SJCRH30 (cell line): ENCODE measurements around the gene TPP1. TPM values are rescaled to one million over a fixed set of nuclear protein-coding genes. Genes with fewer than 3 reads are reported as not detected.

ENCODE experiments used
- DNase-seq, 2 experiments: peaks; one replicate each; pipeline ENCODE4 v3.0.0-alpha.2; 2015 to 2020
- H3K27ac ChIP-seq: fragments of 250-450 bp; sonication (Bioruptor Pico); 2 replicates; pipeline ENCODE4 v1.5.1; 2020; ENCODE audit warnings: mild to moderate bottlenecking, moderate library complexity
- H3K27me3 ChIP-seq: fragments of 250-450 bp; sonication (Bioruptor Pico); 2 replicates; pipeline ENCODE4 v1.5.1; 2020; ENCODE audit warnings: mild to moderate bottlenecking, moderate library complexity
- H3K36me3 ChIP-seq: fragments of 250-450 bp; sonication (Bioruptor Pico); 2 replicates; pipeline ENCODE4 v1.5.1; 2020; ENCODE audit warnings: mild to moderate bottlenecking, moderate library complexity
- H3K4me1 ChIP-seq: fragments of 250-450 bp; sonication (Bioruptor Pico); 2 replicates; pipeline ENCODE4 v1.5.1; 2020; ENCODE audit warnings: mild to moderate bottlenecking, moderate library complexity
- H3K4me3 ChIP-seq: fragments of 250-450 bp; sonication (Bioruptor Pico); 2 replicates; pipeline ENCODE4 v1.5.1; 2020; ENCODE audit warnings: mild to moderate bottlenecking, moderate library complexity
- H3K9me3 ChIP-seq: fragments of 250-450 bp; sonication (Bioruptor Pico); replicated peaks from 2 replicates; pipeline ENCODE4 v1.5.1; 2020; ENCODE audit warnings: mild to moderate bottlenecking, moderate library complexity
- total RNA-seq: library from RNA; depleted of rRNA; stranded (reverse); fragments of >200 nt; shearing (Covaris generic); gene quantifications from 2 replicates; pipeline ENCODE4 v1.2.3, GENCODE V29; 2014

TPP1 gene
- total RNA-seq, 1 experiment from 2014 or later: 8.7 TPM

GRCh38 chr11:6586434-6587359, 32.5 kb downstream of the TPP1 start:
- no peak for DNase-seq
- Histone ChIP-seq H3K9me3 (peaks cover 6% of the 10 kb centered on the region; the same call in 1 of the 2 replicates), H3K4me1 (no peaks in the 10 kb centered on the region), H3K4me3 (no peak overlapping the region), H3K27me3 (no peaks in the 10 kb centered on the region), H3K36me3 (peaks cover 18% of the 10 kb centered on the region), H3K27ac (no peak overlapping the region)

GRCh38 chr11:6584528-6584927, 34.7 kb downstream of the TPP1 start:
- Histone ChIP-seq H3K27ac (no peak overlapping the region), H3K27me3 (no peaks in the 10 kb centered on the region), H3K4me3 (no peak overlapping the region), H3K4me1 (no peaks in the 10 kb centered on the region), H3K36me3 (peaks cover 9% of the 10 kb centered on the region), H3K9me3 (peaks cover 6% of the 10 kb centered on the region; the same call in 1 of the 2 replicates)
- no peak for DNase-seq

- peaks cover 9% of the 10 kb centered on the region for H3K36me3 ChIP-seq
- no peaks in the 10 kb centered on the region for H3K27me3 ChIP-seq
- peaks cover 6% of the 10 kb centered on the region; the same call in 1 of the 2 replicates for H3K9me3 ChIP-seq
These were observed 35.6 kb downstream of the TPP1 start for GRCh38 chr11:6583584-6583983.

GRCh38 chr11:6579681-6580080, 39.5 kb downstream of the TPP1 start:
- H3K4me3 ChIP-seq: no peak overlapping the region
- peaks cover 2% of the 10 kb centered on the region; the same call in 1 of the 2 replicates for H3K9me3 ChIP-seq
- DNase-seq: no peak
- peaks cover 6% of the 10 kb centered on the region; the same call in 1 of the 2 replicates for H3K36me3 ChIP-seq
- no peaks in the 10 kb centered on the region for H3K27me3 ChIP-seq
- H3K4me1 ChIP-seq: peaks cover 8% of the 10 kb centered on the region; the same call in 1 of the 2 replicates
- H3K27ac ChIP-seq: no peak overlapping the region

More at GRCh38 chr11:6583584-6583983, 35.6 kb downstream of the TPP1 start:
- no peaks in the 10 kb centered on the region for H3K4me1 ChIP-seq
- no peak overlapping the region for H3K4me3 ChIP-seq
- H3K27ac ChIP-seq: no peak overlapping the region
- no peak for DNase-seq

- Histone ChIP-seq H3K4me1 (peaks cover 8% of the 10 kb centered on the region; the same call in 1 of the 2 replicates), H3K36me3 (no peaks in the 10 kb centered on the region), H3K9me3 (no peaks in the 10 kb centered on the region), H3K27me3 (no peaks in the 10 kb centered on the region), H3K27ac (no peak overlapping the region), H3K4me3 (no peak overlapping the region)
- DNase-seq: no peak
These were observed 41.1 kb downstream of the TPP1 start for GRCh38 chr11:6578134-6578533.

GRCh38 chr11:6576471-6577373, 42.5 kb downstream of the TPP1 start:
- no peaks in the 10 kb centered on the region for H3K27me3 ChIP-seq

GRCh38 chr11:6574816-6575715, 44.2 kb downstream of the TPP1 start:
- Histone ChIP-seq H3K4me3 (no peak overlapping the region), H3K27ac (no peak overlapping the region), H3K9me3 (no peaks in the 10 kb centered on the region), H3K36me3 (no peaks in the 10 kb centered on the region; the same call in 1 of the 2 replicates), H3K27me3 (no peaks in the 10 kb centered on the region), H3K4me1 (peaks cover 8% of the 10 kb centered on the region; the same call in 1 of the 2 replicates)
- no peak for DNase-seq

More at GRCh38 chr11:6576471-6577373, 42.5 kb downstream of the TPP1 start:
- Histone ChIP-seq H3K36me3 (no peaks in the 10 kb centered on the region), H3K27ac (no peak overlapping the region), H3K4me1 (peaks cover 8% of the 10 kb centered on the region; the same call in 1 of the 2 replicates), H3K4me3 (no peak overlapping the region), H3K9me3 (no peaks in the 10 kb centered on the region)
- DNase-seq: peak; percentile 58 to 76

- no peaks in the 10 kb centered on the region for H3K9me3 ChIP-seq
- no peak overlapping the region for H3K27ac ChIP-seq
- no peak for DNase-seq
- H3K4me1 ChIP-seq: peaks cover 4% of the 10 kb centered on the region
- no peaks in the 10 kb centered on the region; the same call in 1 of the 2 replicates for H3K36me3 ChIP-seq
- no peaks in the 10 kb centered on the region for H3K27me3 ChIP-seq
- H3K4me3 ChIP-seq: no peak overlapping the region
These were observed 47.0 kb downstream of the TPP1 start for GRCh38 chr11:6572215-6572614.

GRCh38 chr11:6571434-6572008, 47.7 kb downstream of the TPP1 start:
- Histone ChIP-seq H3K4me1 (no peaks in the 10 kb centered on the region; the same call in 1 of the 2 replicates), H3K9me3 (no peaks in the 10 kb centered on the region), H3K27me3 (no peaks in the 10 kb centered on the region), H3K27ac (no peak overlapping the region), H3K36me3 (no peaks in the 10 kb centered on the region; the same call in 1 of the 2 replicates), H3K4me3 (no peak overlapping the region)
- no peak for DNase-seq

GRCh38 chr11:6570691-6571427, 48.4 kb downstream of the TPP1 start:
- no peak for DNase-seq
- no peaks in the 10 kb centered on the region for H3K27me3 ChIP-seq
- no peak overlapping the region for H3K4me3 ChIP-seq
- no peak overlapping the region for H3K27ac ChIP-seq
- H3K36me3 ChIP-seq: no peaks in the 10 kb centered on the region; the same call in 1 of the 2 replicates
- H3K9me3 ChIP-seq: no peaks in the 10 kb centered on the region
- no peaks in the 10 kb centered on the region; the same call in 1 of the 2 replicates for H3K4me1 ChIP-seq

- DNase-seq: no peak
These were observed 49.5 kb downstream of the TPP1 start for GRCh38 chr11:6569706-6570105.

GRCh38 chr11:6568191-6568918, 50.9 kb downstream of the TPP1 start:
- no peaks in the 10 kb centered on the region for H3K9me3 ChIP-seq
- H3K4me3 ChIP-seq: no peak overlapping the region
- H3K27ac ChIP-seq: no peak overlapping the region
- DNase-seq: peak in 1 of 2 experiments; percentile 15
- no peaks in the 10 kb centered on the region for H3K27me3 ChIP-seq
- H3K4me1 ChIP-seq: no peaks in the 10 kb centered on the region; the same call in 1 of the 2 replicates
- no peaks in the 10 kb centered on the region; the same call in 1 of the 2 replicates for H3K36me3 ChIP-seq

More at GRCh38 chr11:6569706-6570105, 49.5 kb downstream of the TPP1 start:
- no peak overlapping the region for H3K4me3 ChIP-seq
- no peaks in the 10 kb centered on the region; the same call in 1 of the 2 replicates for H3K36me3 ChIP-seq
- H3K9me3 ChIP-seq: no peaks in the 10 kb centered on the region
- no peak overlapping the region for H3K27ac ChIP-seq
- no peaks in the 10 kb centered on the region; the same call in 1 of the 2 replicates for H3K4me1 ChIP-seq
- no peaks in the 10 kb centered on the region for H3K27me3 ChIP-seq
